GM12878 (cell line): ENCODE measurements around the gene RASGRF1.

ENCODE experiments used
- EP300 ChIP-seq, 2 experiments: fragments of 150-350 bp in 1 of 2; IDR thresholded peaks; 2 replicates each; pipeline ENCODE4 v1.6.1; 2011 to 2012; ENCODE audit warnings: low read depth in 2 of 2, low read length in 2 of 2, borderline replicate concordance in 1 of 2, improper control_type of control experiment in 1 of 2, inconsistent platforms in 1 of 2; ENCODE audit not compliant: control insufficient read depth in 1 of 2
- EZH2 ChIP-seq: IDR thresholded peaks from 2 replicates; pipeline ENCODE4 v1.6.1; 2012; ENCODE audit warnings: low read depth, mild to moderate bottlenecking, control low read depth, inconsistent platforms, low read length, borderline replicate concordance; ENCODE audit not compliant: control insufficient read depth
- MXI1 ChIP-seq: fragments of 150-350 bp; IDR thresholded peaks from 2 replicates; pipeline ENCODE4 v1.6.1; 2011; ENCODE audit warnings: low read depth, mild to moderate bottlenecking, inconsistent platforms, low read length, improper control_type of control experiment
- SIN3A ChIP-seq: IDR thresholded peaks from 2 replicates; pipeline ENCODE4 v1.6.1; 2012; ENCODE audit warnings: low read depth, low read length, improper control_type of control experiment
- SMC3 ChIP-seq: IDR thresholded peaks from 2 replicates; pipeline ENCODE4 v1.6.1; 2011; ENCODE audit warnings: low read length, improper control_type of control experiment, borderline replicate concordance
- SRF ChIP-seq, 2 experiments: IDR thresholded peaks; 2 replicates each; pipeline ENCODE4 v1.6.1; 2011; ENCODE audit warnings: low read depth in 2 of 2, low read length in 2 of 2, mild to moderate bottlenecking in 1 of 2, moderate library complexity in 1 of 2
- TBL1XR1 ChIP-seq: IDR thresholded peaks from 2 replicates; pipeline ENCODE4 v1.6.1; 2012; ENCODE audit warnings: low read depth, low read length, improper control_type of control experiment
- USF2 ChIP-seq: IDR thresholded peaks from 2 replicates; pipeline ENCODE4 v1.6.1; 2011; ENCODE audit warnings: low read depth, low read length, improper control_type of control experiment, borderline replicate concordance
- ZNF274 ChIP-seq: IDR thresholded peaks from one replicate; pipeline ENCODE4 v1.8.0; 2011; ENCODE audit not compliant: insufficient read length, insufficient read depth

- TF ChIP-seq SMC3 (no peak), EZH2 (no peak), USF2 (no peak), EP300 (IDR thresholded peaks at IDR 0.05; ENCODE audit: borderline replicate concordance in 1 of 2, control insufficient read depth in 1 of 2, low read depth in 2 of 2, low read length in 2 of 2) (no peak), ZNF274 (no peak), MXI1 (no peak), SRF (IDR thresholded peaks at IDR 0.05; ENCODE audit: low read depth in 2 of 2, low read length in 2 of 2) (no peak), TBL1XR1 (no peak), SIN3A (no peak)
Observed at GRCh38 chr15:79008659-79009058, 81.9 kb downstream of the RASGRF1 start.
